Hepatocyte (in vitro differentiated cells): Measurements from ENCODE around the gene ELK1.
"Not testable (repeated sequence)": the region's sequence is repeated elsewhere in the genome, so short reads cannot be mapped to it uniquely, and the experiment has no call there.

ENCODE experiments used
- EZH2 ChIP-seq: fragments of 200-600 bp; sonication (generic); IDR thresholded peaks from 2 replicates; pipeline ENCODE4 v1.6.1; 2016; ENCODE audit warnings: antibody characterized with exemption, mild to moderate bottlenecking, borderline replicate concordance
- EZH2phosphoT487 ChIP-seq: fragments of 200-600 bp; sonication (generic); IDR thresholded peaks from one replicate; pipeline ENCODE4 v1.6.1; 2018; ENCODE audit warnings: antibody characterized with exemption, mild to moderate bottlenecking, low read depth, moderate library complexity; ENCODE audit not compliant: unreplicated experiment, severe bottlenecking
- TF ChIP-seq, protein P1 (sequence below): fragments of 200-600 bp; sonication (generic); IDR thresholded peaks from 2 replicates; pipeline ENCODE4 v1.5.1; 2016; ENCODE audit warnings: antibody characterized with exemption, mild to moderate bottlenecking; ENCODE audit not compliant: poor library complexity

DNA sequence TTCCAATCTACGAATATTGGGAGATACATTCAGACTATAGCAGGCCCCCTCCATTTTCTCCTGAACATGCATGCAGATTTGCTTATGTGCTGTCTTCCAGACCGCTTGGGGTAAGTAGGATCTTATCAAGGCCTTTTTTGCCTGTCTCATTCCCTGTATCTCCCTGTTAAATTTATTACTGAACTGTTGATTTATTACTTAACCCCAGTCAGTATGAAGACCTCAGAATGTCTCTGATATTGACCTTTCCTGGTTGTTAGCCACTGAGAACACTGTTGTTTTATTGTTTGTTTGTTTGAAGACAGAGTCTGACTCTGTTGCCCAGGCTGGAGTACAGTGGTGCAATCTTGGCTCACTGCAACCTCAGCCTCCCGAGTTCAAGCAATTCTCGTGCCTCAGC is 15.4 kb upstream of the ELK1 start:
- not testable (repeated sequence) for TF ChIP-seq EZH2, EZH2phosphoT487
- TF ChIP-seq, protein P1, sequence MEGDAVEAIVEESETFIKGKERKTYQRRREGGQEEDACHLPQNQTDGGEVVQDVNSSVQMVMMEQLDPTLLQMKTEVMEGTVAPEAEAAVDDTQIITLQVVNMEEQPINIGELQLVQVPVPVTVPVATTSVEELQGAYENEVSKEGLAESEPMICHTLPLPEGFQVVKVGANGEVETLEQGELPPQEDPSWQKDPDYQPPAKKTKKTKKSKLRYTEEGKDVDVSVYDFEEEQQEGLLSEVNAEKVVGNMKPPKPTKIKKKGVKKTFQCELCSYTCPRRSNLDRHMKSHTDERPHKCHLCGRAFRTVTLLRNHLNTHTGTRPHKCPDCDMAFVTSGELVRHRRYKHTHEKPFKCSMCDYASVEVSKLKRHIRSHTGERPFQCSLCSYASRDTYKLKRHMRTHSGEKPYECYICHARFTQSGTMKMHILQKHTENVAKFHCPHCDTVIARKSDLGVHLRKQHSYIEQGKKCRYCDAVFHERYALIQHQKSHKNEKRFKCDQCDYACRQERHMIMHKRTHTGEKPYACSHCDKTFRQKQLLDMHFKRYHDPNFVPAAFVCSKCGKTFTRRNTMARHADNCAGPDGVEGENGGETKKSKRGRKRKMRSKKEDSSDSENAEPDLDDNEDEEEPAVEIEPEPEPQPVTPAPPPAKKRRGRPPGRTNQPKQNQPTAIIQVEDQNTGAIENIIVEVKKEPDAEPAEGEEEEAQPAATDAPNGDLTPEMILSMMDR = not testable (repeated sequence)
